Endothelial cell of umbilical vein (primary cell): ENCODE measurements around the gene RPL6.

ENCODE experiments used
- GATA2 ChIP-seq: IDR thresholded peaks from 2 replicates; pipeline ENCODE4 v1.7.0; 2011; ENCODE audit warnings: low read depth, mild to moderate bottlenecking, moderate library complexity, mixed read lengths, low read length; ENCODE audit not compliant: insufficient read length, insufficient read depth
- TF ChIP-seq, protein P1 (sequence below): IDR thresholded peaks from 2 replicates; pipeline ENCODE4 v1.6.1; 2011; ENCODE audit not compliant: insufficient read depth, insufficient read length
- TF ChIP-seq, protein P2 (sequence below), 2 donors: IDR thresholded peaks; 1 replicate in 1 of 2; 2 replicates in 1 of 2; pipeline ENCODE4 v1.5.1; 2011; ENCODE audit warnings: low read length in 2 of 2, mild to moderate bottlenecking in 2 of 2, moderate library complexity in 2 of 2, control low read depth in 1 of 2, inconsistent platforms in 1 of 2, low read depth in 1 of 2; ENCODE audit not compliant: insufficient read depth in 1 of 2; ENCODE audit errors: extremely low read depth in 1 of 2

DNA sequence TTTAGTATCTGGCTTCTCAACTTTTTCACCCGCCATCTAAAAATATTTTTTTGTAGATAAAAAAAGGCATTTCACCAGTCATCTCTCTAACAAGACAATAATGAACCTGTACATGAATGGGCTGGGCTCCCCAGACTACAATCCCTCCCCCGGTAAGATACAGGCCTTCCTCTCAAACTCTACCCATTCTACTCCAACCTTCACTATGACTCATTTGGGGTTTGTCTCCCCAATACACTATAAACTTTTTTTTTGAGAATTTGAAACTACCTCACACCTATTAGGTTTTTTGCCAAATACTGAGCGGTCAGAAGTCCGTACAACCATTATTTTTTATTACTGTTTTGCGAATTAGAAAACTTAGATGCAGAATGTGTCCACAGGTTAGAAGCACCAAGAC, 784 bp downstream of the RPL6 start:
- TF ChIP-seq, protein P1, sequence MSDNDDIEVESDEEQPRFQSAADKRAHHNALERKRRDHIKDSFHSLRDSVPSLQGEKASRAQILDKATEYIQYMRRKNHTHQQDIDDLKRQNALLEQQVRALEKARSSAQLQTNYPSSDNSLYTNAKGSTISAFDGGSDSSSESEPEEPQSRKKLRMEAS = no peak
- no peak for TF ChIP-seq GATA2
- TF ChIP-seq, protein P2, sequence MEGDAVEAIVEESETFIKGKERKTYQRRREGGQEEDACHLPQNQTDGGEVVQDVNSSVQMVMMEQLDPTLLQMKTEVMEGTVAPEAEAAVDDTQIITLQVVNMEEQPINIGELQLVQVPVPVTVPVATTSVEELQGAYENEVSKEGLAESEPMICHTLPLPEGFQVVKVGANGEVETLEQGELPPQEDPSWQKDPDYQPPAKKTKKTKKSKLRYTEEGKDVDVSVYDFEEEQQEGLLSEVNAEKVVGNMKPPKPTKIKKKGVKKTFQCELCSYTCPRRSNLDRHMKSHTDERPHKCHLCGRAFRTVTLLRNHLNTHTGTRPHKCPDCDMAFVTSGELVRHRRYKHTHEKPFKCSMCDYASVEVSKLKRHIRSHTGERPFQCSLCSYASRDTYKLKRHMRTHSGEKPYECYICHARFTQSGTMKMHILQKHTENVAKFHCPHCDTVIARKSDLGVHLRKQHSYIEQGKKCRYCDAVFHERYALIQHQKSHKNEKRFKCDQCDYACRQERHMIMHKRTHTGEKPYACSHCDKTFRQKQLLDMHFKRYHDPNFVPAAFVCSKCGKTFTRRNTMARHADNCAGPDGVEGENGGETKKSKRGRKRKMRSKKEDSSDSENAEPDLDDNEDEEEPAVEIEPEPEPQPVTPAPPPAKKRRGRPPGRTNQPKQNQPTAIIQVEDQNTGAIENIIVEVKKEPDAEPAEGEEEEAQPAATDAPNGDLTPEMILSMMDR (IDR thresholded peaks at IDR 0.05; ENCODE audit: extremely low read depth in 1 of 2, insufficient read depth in 1 of 2, low read depth in 1 of 2, low read length in 2 of 2) = no peak
